Glomerular endothelial cell (primary cell): ENCODE data around the gene SLC39A11. TPM values are rescaled to one million over a fixed set of nuclear protein-coding genes. Genes with fewer than 3 reads are reported as not detected.

Source experiments
- DNase-seq: peaks from one replicate; pipeline ENCODE4 v3.0.0-alpha.2; 2011; ENCODE audit warnings: low read depth, low spot score; ENCODE audit errors: extremely low read depth
- total RNA-seq: library from RNA; depleted of rRNA; stranded (reverse); fragments of >200 nt; gene quantifications from 2 replicates; pipeline ENCODE4 v1.2.3, GENCODE V29; 2015

Gene SLC39A11
- total RNA-seq, 1 donor from 2014 or later: 5.8 TPM

DNA sequence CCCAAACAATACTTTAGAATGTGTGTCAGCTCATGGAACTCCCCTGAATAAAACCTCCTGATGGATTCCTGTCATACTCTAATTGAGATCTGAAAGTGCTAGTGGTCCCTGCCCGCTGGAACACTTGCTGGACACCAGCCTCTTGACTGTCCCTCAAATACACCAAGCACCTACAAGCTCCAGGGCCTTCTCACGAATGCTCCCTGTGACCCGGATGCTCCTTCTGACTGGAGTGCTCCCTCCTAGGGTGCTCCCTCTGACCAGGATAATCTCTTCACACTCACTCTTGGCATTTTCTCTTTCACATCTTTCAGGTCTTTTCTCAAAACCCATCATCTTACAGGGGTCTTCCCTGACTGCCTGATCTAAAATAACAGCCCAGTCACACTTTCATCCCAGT lies 205.9 kb downstream of the SLC39A11 start:
- DNase-seq: no peak

DNA sequence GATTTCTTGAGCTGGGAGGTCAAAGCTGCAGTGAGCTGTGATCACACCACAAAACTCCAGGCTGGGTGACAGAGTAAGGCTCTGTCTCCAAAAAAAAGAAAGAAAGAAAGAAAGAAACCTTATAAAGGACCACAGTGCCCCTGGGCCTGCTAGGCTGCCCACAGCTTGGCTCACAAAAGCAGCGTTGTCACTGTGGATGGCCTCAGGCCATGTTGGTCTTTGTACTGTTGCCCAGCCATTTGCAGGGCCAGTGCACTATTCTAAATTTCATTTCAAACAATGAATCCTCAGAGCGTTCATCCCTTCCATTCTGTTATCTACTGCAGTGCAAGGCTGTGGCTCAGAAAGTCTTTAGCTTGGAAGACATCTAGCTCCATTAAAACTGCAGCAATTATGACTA lies 208.4 kb downstream of the SLC39A11 start:
- DNase-seq: no peak

DNA sequence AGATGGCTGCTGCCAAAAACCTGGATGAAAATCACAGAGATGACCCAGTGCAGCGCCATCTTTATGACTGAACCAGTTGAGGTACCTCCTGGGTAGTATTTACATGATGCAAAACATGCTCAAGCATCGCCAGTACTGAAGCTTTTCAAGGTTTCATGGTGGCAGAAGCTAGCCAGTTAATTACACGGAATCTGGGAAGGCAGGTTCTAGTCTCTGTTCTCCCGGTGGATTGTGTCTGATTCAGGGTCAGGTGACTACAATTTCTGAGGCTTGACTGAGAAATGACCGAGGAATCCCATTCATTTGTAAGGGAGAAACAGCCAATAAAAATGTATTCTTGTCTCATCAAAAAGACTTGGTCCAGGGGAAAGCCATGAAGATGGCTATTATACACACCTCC lies 209.1 kb downstream of the SLC39A11 start:
- DNase-seq: no peak

- no peak for DNase-seq
Observed at GRCh38 chr17:72882426-72882825, 210.1 kb downstream of the SLC39A11 start.

DNA sequence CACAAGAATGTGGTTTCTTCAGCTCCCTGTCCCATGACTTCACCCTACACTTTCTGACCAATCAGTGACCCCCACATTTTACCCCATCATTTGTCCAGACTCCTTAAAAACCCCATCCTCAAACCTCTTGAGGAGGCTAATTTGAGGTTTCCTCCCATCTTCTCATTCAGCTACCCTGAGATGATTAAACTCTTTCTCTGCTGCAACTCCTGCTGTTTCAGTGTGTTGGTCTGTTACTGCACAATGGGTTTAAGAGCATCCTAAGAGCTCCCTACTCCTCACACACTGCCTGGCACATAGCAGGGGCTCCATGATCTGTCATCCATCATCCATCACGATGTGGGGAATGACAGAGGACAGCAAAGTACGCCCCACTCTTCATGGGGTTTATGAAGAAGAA lies 212.6 kb downstream of the SLC39A11 start:
- DNase-seq: no peak

GRCh38 chr17:72878975-72879660 lies 213.4 kb downstream of the SLC39A11 start:
- DNase-seq: no peak

GRCh38 chr17:72877348-72877747 lies 215.1 kb downstream of the SLC39A11 start:
- no peak for DNase-seq

- DNase-seq: no peak
Observed at GRCh38 chr17:72876413-72876812, 216.1 kb downstream of the SLC39A11 start.

- no peak for DNase-seq
Observed at GRCh38 chr17:72875361-72875760, 217.1 kb downstream of the SLC39A11 start.

GRCh38 chr17:72872396-72872795 lies 220.1 kb downstream of the SLC39A11 start:
- DNase-seq: no peak

- DNase-seq: no peak
Observed at GRCh38 chr17:72870367-72870985, 222.0 kb downstream of the SLC39A11 start.

DNA sequence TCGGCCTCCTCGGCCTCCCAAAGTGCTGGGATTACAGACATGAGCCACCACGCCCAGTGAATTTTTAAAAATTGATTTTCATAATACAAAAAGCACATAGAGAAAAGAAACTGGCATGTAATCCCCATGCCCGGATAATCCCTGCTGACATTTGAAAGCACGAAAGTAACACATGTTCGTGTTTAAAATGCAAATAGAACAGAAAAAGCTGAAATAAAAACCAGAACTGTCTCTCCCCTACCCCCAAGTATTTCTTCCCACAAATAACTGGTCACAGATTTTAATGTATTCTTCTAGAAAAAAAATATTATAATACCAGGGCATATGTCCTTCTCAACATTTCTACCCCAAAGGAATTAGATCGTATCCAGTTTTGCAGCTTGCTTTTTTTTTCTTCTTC lies 222.9 kb downstream of the SLC39A11 start:
- no peak for DNase-seq

- no peak for DNase-seq
Observed at GRCh38 chr17:72865954-72866353, 226.5 kb downstream of the SLC39A11 start.

DNA sequence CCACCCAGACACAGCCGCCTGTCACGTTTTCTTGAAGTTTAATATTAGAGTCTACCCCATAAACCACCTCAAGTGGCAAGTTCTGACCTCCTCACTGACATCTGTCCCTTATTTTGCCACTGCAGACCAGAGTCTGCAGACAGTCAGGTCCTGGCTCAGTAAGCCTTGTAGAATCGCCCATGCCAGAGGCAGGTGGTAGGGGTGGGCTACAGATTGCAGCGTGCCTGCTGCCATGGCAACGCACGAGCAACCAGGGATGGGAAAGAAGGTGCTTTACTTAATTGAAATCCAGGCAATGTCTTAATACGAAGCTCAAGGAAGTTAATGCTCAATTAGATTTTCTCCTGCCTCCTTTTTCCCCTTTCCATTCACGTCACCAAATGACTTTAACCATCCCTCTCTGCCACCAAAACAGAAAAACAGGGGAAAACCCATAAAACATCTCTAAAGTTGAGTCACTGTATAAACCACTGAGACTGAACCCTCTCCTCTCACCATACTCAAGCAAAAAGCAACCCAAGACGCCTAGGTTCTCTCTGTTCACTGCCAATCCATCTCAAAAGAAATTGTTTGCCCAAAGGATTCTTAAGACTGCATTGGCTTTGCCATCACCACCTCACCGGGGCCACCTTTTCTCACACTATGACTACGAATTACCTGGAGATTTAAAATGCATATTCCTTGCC lies 228.8 kb downstream of the SLC39A11 start:
- DNase-seq: no peak

DNA sequence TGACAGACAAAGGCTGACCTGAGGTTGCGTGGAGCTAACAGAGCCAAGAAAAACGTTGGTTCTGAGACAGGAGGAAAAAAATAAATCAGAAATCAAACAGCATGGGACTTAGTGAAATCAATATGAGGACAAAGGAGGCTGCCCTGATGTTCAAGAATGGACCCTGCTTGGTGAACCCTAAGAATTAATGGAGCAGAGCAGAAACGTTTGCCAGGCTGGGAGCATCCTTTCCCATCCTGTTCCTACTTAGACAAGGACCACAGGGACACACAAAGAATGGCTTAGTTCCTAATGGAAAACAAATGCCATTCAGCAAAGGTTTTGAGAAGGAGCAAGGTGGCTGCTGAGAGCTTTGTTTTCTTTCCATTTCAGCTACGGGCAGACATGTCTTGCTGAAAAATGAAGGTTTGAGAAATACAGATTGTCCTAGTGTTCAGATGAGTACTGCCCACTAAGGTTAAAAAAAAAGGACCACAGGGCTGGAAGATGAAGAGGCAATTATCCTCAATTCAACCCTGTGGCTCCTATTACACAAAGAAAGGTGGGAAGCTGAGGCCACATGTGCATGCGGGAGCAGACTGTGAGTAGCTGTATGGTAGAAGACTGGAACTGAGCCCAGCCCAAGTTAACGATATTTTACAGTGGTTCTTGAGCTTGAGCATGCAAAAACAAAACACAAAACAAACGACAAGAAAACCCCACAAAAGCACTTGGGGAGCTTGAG lies 230.1 kb downstream of the SLC39A11 start:
- DNase-seq: no peak

DNA sequence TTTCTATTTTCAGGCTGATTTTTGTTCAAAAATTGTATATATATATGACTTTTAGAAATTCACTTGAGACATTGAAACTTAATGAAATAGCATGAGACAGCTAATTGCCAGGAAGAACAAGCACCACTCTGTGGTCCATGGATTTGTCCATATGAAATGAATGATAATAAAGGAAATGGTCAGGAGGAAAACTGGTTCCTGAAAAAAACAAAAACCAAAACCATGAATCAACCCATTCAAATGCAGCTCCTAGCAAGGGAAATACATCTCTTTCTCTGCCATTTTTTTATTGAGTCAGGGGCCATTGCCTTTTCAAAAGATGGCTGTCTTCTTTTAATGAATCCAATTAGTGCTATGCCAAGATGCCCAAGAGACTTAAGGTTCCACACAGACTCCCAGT lies 230.7 kb downstream of the SLC39A11 start:
- DNase-seq: no peak

GRCh38 chr17:72860778-72861177 lies 231.7 kb downstream of the SLC39A11 start:
- DNase-seq: no peak

- no peak for DNase-seq
Observed at GRCh38 chr17:72858826-72859495, 233.5 kb downstream of the SLC39A11 start.

GRCh38 chr17:72853440-72854415 lies 238.8 kb downstream of the SLC39A11 start:
- no peak for DNase-seq
